ENCODE data around the gene PROK1. TPM values are rescaled to one million over a fixed set of nuclear protein-coding genes. Genes with fewer than 3 reads are reported as not detected.
A peak's percentile ranks its signal among the peaks of the same experiment; 100 is the strongest.
"Not testable (repeated sequence)": the region's sequence is repeated elsewhere in the genome, so short reads cannot be mapped to it uniquely, and the experiment has no call there.

The PROK1 gene
- total and polyA plus RNA-seq, 2 donors (not counting 1 experiment from before 2014, with no cell fraction given) = not detected

- ChIA-PET POLR2A (interaction anchor here (5.4 kb wide), 1 partner anchor 19 kb away, joined by 28 read pairs; no protein-coding TSS in a partner anchor), CTCF (interaction anchor here (1.3 to 11.1 kb wide), 6 partner anchors 8 to 67 kb away, joined by 3 to 257 read pairs (median 10); partner anchors contain the start of gene RBM15)
- intact Hi-C loops (cut with micrococcal nuclease) = no loop called here
- DNase-seq = no peak
- Histone ChIP-seq H3K9me3 (ENCODE audit: control extremely low read depth in 1 of 3, control insufficient read depth in 2 of 3, insufficient read depth in 1 of 3, low read length in 2 of 3) (no peaks in the 10 kb centered on the region), H3K9ac (ENCODE audit: low read length) (no peak overlapping the region), H3K27me3 (replicated peaks in 1 of 4; ENCODE audit: control extremely low read depth in 1 of 4, control insufficient read depth in 3 of 4, insufficient read depth in 4 of 4, low read length in 3 of 4) (no peaks in the 10 kb centered on the region), H3K36me3 (replicated peaks in 1 of 2; ENCODE audit: control extremely low read depth in 1 of 2, control insufficient read depth in 1 of 2, extremely low read depth in 1 of 2, insufficient read depth in 2 of 2, low read length in 1 of 2) (peaks cover 8 to 55% of the 10 kb centered on the region in 2 experiments), H3K79me2 (ENCODE audit: control insufficient read depth, insufficient read depth, low read length) (peaks cover 37% of the 10 kb centered on the region), H4K20me1 (ENCODE audit: control insufficient read depth, insufficient read depth, low read length, poor library complexity, severe bottlenecking) (no peaks in the 10 kb centered on the region), H3K4me3 (ENCODE audit: control extremely low read depth in 1 of 5, extremely low read depth in 1 of 5, insufficient read depth in 1 of 5, low read depth in 2 of 5, low read length in 4 of 5) (no peak overlapping the region), H3K4me1 (ENCODE audit: control insufficient read depth in 2 of 2, insufficient read depth in 2 of 2, low read length in 2 of 2) (peaks cover 17 to 19% of the 10 kb centered on the region in 2 donors), H3K27ac (ENCODE audit: low read length in 2 of 2) (no peak overlapping the region), H3K4me2 (replicated peaks; ENCODE audit: low read depth, low read length, poor library complexity, severe bottlenecking) (no peak overlapping the region), H2AFZ (ENCODE audit: insufficient read depth, low read depth, low read length, poor library complexity, severe bottlenecking) (no peak overlapping the region)
- WGBS (ENCODE audit: insufficient coverage) = 90% methylated on average over 2 of the region's 4 CpGs
- no peak for ATAC-seq (ENCODE audit: low read depth)
- TF ChIP-seq, protein P1, sequence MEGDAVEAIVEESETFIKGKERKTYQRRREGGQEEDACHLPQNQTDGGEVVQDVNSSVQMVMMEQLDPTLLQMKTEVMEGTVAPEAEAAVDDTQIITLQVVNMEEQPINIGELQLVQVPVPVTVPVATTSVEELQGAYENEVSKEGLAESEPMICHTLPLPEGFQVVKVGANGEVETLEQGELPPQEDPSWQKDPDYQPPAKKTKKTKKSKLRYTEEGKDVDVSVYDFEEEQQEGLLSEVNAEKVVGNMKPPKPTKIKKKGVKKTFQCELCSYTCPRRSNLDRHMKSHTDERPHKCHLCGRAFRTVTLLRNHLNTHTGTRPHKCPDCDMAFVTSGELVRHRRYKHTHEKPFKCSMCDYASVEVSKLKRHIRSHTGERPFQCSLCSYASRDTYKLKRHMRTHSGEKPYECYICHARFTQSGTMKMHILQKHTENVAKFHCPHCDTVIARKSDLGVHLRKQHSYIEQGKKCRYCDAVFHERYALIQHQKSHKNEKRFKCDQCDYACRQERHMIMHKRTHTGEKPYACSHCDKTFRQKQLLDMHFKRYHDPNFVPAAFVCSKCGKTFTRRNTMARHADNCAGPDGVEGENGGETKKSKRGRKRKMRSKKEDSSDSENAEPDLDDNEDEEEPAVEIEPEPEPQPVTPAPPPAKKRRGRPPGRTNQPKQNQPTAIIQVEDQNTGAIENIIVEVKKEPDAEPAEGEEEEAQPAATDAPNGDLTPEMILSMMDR (IDR thresholded peaks at IDR 0.05) = no peak
- TF ChIP-seq EZH2 (IDR thresholded peaks at IDR 0.05; ENCODE audit: borderline replicate concordance, insufficient read depth, low read depth, low read length, poor library complexity, severe bottlenecking) = no peak
- Mint-ChIP-seq H3K9me3 (ENCODE audit: insufficient read depth) (no peaks in the 10 kb centered on the region), H3K27me3 (no peaks in the 10 kb centered on the region), H3K4me3 (no peak overlapping the region), H3K4me1 (peaks cover 20% of the 10 kb centered on the region), H3K27ac (no peak overlapping the region)
Observed at GRCh38 chr1:110404401-110404800, 46.5 kb upstream of the PROK1 start.

GRCh38 chr1:110406407-110406806, 44.5 kb upstream of the PROK1 start:
- H4K20me1 ChIP-seq (ENCODE audit: control insufficient read depth, insufficient read depth, low read length, poor library complexity, severe bottlenecking); H2AFZ ChIP-seq (ENCODE audit: insufficient read depth, low read depth, low read length, poor library complexity, severe bottlenecking); ATAC-seq (ENCODE audit: low read depth); H3K9me3 Mint-ChIP-seq (ENCODE audit: insufficient read depth); DNase-seq; H3K27me3 Mint-ChIP-seq; H3K9me3 ChIP-seq (ENCODE audit: control extremely low read depth in 1 of 3, control insufficient read depth in 2 of 3, insufficient read depth in 1 of 3, low read length in 2 of 3); H3K27me3 ChIP-seq (replicated peaks in 1 of 4; ENCODE audit: control extremely low read depth in 1 of 4, control insufficient read depth in 3 of 4, insufficient read depth in 4 of 4, low read length in 3 of 4): not testable (repeated sequence)
- Histone ChIP-seq H3K27ac (ENCODE audit: low read length in 2 of 2) (peak overlapping the region; percentile 87 to 90), H3K79me2 (ENCODE audit: control insufficient read depth, insufficient read depth, low read length) (peaks cover 42% of the 10 kb centered on the region), H3K4me1 (ENCODE audit: control insufficient read depth in 2 of 2, insufficient read depth in 2 of 2, low read length in 2 of 2) (peaks cover 17 to 19% of the 10 kb centered on the region in 2 donors), H3K4me3 (ENCODE audit: control extremely low read depth in 1 of 5, extremely low read depth in 1 of 5, insufficient read depth in 1 of 5, low read depth in 2 of 5, low read length in 4 of 5) (peak overlapping the region; percentile 76 to 99 (median 90)), H3K36me3 (replicated peaks in 1 of 2; ENCODE audit: control extremely low read depth in 1 of 2, control insufficient read depth in 1 of 2, extremely low read depth in 1 of 2, insufficient read depth in 2 of 2, low read length in 1 of 2) (peaks cover 5 to 43% of the 10 kb centered on the region in 2 experiments), H3K4me2 (replicated peaks; ENCODE audit: low read depth, low read length, poor library complexity, severe bottlenecking) (peak overlapping the region; percentile 82), H3K9ac (ENCODE audit: low read length) (peak overlapping the region; percentile 93)
- Mint-ChIP-seq H3K4me1 (peaks cover 20% of the 10 kb centered on the region), H3K4me3 (peak overlapping the region; percentile 100), H3K27ac (peak overlapping the region; percentile 71)
- CTCF ChIA-PET = interaction anchor here (3.2 to 11.1 kb wide), 5 partner anchors 12 to 197 kb away, joined by 13 to 257 read pairs (median 117); partner anchors contain the start of genes KCNC4 and RBM15
- no CpG with 5 or more reads among the region's 15 CpGs for WGBS (ENCODE audit: insufficient coverage)
- intact Hi-C loops (cut with micrococcal nuclease) = loop anchor here (5.0 kb wide), 2 partner anchors 34 to 924 kb away; partner anchors contain the start of gene ATXN7L2
- POLR2A ChIA-PET = interaction anchor here (1.6 to 5.4 kb wide), 2 partner anchors 21 to 26 kb away, joined by 6 to 28 read pairs; no protein-coding TSS in a partner anchor

Measured in B cell (primary cell).